Natural killer cell (primary cell): ENCODE results near the gene VAMP8. TPM values are rescaled to one million over a fixed set of nuclear protein-coding genes. Genes with fewer than 3 reads are reported as not detected.
A peak's percentile ranks its signal among the peaks of the same experiment; 100 is the strongest.

Experiments used
- ATAC-seq, 3 donors: fragments of 150-1000 bp in 2 of 3; fragments of 200-7000 bp in 1 of 3; cut with Tn5 transposase; 1 replicate in 1 of 3; 2 replicates in 2 of 3; pipeline ENCODE4 v1.10.0; 2021; ENCODE audit warnings: mild to moderate bottlenecking in 2 of 3, moderate library complexity in 2 of 3
- DNase-seq, 2 donors: peaks; one replicate each; pipeline versions ENCODE4 v3.0.0 to v3.0.0-alpha.2; 2013 to 2021; ENCODE audit warnings: mixed read lengths in 1 of 2
- H3K27ac ChIP-seq: one replicate; pipeline ENCODE4 v1.5.1; 2013; ENCODE audit warnings: mild to moderate bottlenecking, low read length
- H3K27me3 ChIP-seq: one replicate; pipeline ENCODE4 v1.6.1; 2013; ENCODE audit warnings: low read length; ENCODE audit not compliant: control insufficient read depth, insufficient read depth
- H3K36me3 ChIP-seq: one replicate; pipeline ENCODE4 v1.6.1; 2013; ENCODE audit warnings: low read length; ENCODE audit not compliant: control insufficient read depth, insufficient read depth
- H3K4me1 ChIP-seq: one replicate; pipeline ENCODE4 v1.6.1; 2013; ENCODE audit warnings: low read length; ENCODE audit not compliant: control insufficient read depth, insufficient read depth
- H3K4me3 ChIP-seq: one replicate; pipeline ENCODE4 v1.5.1; 2013; ENCODE audit warnings: low read length
- H3K9me3 ChIP-seq: one replicate; pipeline ENCODE4 v1.6.1; 2013; ENCODE audit warnings: low read length; ENCODE audit not compliant: control insufficient read depth, insufficient read depth
- H3K27ac Mint-ChIP-seq, 2 donors: one replicate each; pipeline ENCODE4 v1.8.0; 2022; ENCODE audit warnings: mild to moderate bottlenecking in 2 of 2, mixed read lengths in 2 of 2, moderate library complexity in 1 of 2
- H3K27me3 Mint-ChIP-seq, 2 donors: one replicate each; pipeline ENCODE4 v1.8.0; 2022; ENCODE audit warnings: low read depth in 2 of 2, mixed read lengths in 2 of 2
- H3K36me3 Mint-ChIP-seq: one replicate; pipeline ENCODE4 v1.8.0; 2022; ENCODE audit warnings: mixed read lengths
- H3K4me1 Mint-ChIP-seq, 2 donors: one replicate each; pipeline ENCODE4 v1.8.0; 2022; ENCODE audit warnings: mixed read lengths in 2 of 2
- H3K4me3 Mint-ChIP-seq: one replicate; pipeline ENCODE4 v1.8.0; 2022; ENCODE audit warnings: mild to moderate bottlenecking, moderate library complexity, mixed read lengths
- H3K9me3 Mint-ChIP-seq, 2 donors: one replicate each; pipeline ENCODE4 v1.8.0; 2022; ENCODE audit warnings: mixed read lengths in 2 of 2
- WGBS: methylation state at CpG from one replicate; pipeline ENCODE4 v1.1.7; 2013; ENCODE audit warnings: missing lambda C conversion rate; ENCODE audit not compliant: insufficient coverage; 5-methylcytosine and 5-hydroxymethylcytosine counted together
- intact Hi-C: fragments of 100-400 bp; cut with micrococcal nuclease; formaldehyde crosslinking; loops from one replicate; pipeline ENCODE4 v1.14.2; 2022
- total RNA-seq, 4 donors: library from RNA; stranded (reverse); fragments of 120-200 nt in 1 of 4; gene quantifications; one replicate each; pipeline versions ENCODE4 v1.2.3 to v1.2.4, GENCODE V29; 2013 to 2022
- TF ChIP-seq, protein P1 (sequence below): fragments of 200-600 bp; IDR thresholded peaks from one replicate; pipeline ENCODE4 v1.8.0; 2022; ENCODE audit warnings: antibody characterized with exemption

The VAMP8 gene
- total RNA-seq, 3 donors from 2014 or later (not counting 1 experiment from before 2014, with no cell fraction given): 105 to 116 (median 111) TPM

GRCh38 chr2:85561280-85562212, 15.8 kb upstream of the VAMP8 start, which contains the start of gene GGCX:
GGCX (minus strand) TSS chr2:85561493; CDS start chr2:85561428, 65 bp downstream.
- no peaks in the 10 kb centered on the region for H3K27me3 Mint-ChIP-seq
- peak within 1 kb of the TSS; percentile 95 for H3K4me3 Mint-ChIP-seq
- DNase-seq: peak; percentile 86 to 97
- Histone ChIP-seq H3K36me3 (peaks cover under 1% of the 10 kb centered on the region), H3K27ac (peak within 1 kb of the TSS; percentile 71), H3K27me3 (no peaks in the 10 kb centered on the region), H3K9me3 (no peaks in the 10 kb centered on the region), H3K4me1 (peaks cover 17% of the 10 kb centered on the region), H3K4me3 (peak within 1 kb of the TSS; percentile 67)
- TF ChIP-seq, protein P1, sequence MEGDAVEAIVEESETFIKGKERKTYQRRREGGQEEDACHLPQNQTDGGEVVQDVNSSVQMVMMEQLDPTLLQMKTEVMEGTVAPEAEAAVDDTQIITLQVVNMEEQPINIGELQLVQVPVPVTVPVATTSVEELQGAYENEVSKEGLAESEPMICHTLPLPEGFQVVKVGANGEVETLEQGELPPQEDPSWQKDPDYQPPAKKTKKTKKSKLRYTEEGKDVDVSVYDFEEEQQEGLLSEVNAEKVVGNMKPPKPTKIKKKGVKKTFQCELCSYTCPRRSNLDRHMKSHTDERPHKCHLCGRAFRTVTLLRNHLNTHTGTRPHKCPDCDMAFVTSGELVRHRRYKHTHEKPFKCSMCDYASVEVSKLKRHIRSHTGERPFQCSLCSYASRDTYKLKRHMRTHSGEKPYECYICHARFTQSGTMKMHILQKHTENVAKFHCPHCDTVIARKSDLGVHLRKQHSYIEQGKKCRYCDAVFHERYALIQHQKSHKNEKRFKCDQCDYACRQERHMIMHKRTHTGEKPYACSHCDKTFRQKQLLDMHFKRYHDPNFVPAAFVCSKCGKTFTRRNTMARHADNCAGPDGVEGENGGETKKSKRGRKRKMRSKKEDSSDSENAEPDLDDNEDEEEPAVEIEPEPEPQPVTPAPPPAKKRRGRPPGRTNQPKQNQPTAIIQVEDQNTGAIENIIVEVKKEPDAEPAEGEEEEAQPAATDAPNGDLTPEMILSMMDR: no peak
- intact Hi-C loops: loop anchor here (1.0 to 5.0 kb wide), 4 partner anchors 41 to 233 kb away; partner anchors contain the start of genes C2orf68, ELMOD3, RETSAT and TMEM150A
- ATAC-seq: peak; percentile 95 to 98 (median 95)
- peaks cover 19 to 24% of the 10 kb centered on the region in 2 donors for H3K4me1 Mint-ChIP-seq
- 3% methylated on average over 63 of the region's 64 CpGs for WGBS
- H3K36me3 Mint-ChIP-seq: no peaks in the 10 kb centered on the region
- H3K9me3 Mint-ChIP-seq: no peaks in the 10 kb centered on the region
- H3K27ac Mint-ChIP-seq: peak within 1 kb of the TSS; percentile 91 to 95

GRCh38 chr2:85564144-85564563, 13.2 kb upstream of the VAMP8 start:
- Mint-ChIP-seq H3K27me3 (no peaks in the 10 kb centered on the region), H3K4me3 (peak overlapping the region; percentile 52), H3K27ac (no peak overlapping the region), H3K9me3 (no peaks in the 10 kb centered on the region), H3K36me3 (no peaks in the 10 kb centered on the region), H3K4me1 (peaks cover 18 to 19% of the 10 kb centered on the region in 2 donors)
- Histone ChIP-seq H3K27me3 (no peaks in the 10 kb centered on the region), H3K9me3 (no peaks in the 10 kb centered on the region), H3K36me3 (no peaks in the 10 kb centered on the region), H3K27ac (no peak overlapping the region), H3K4me1 (peaks cover 17% of the 10 kb centered on the region), H3K4me3 (no peak overlapping the region)
- 91% methylated on average over 5 of the region's 5 CpGs for WGBS
- no peak for ATAC-seq
- no peak for DNase-seq
- intact Hi-C loops: loop anchor here (5.0 kb wide), 1 partner anchor 38 kb away; the partner anchor contains the start of gene TMEM150A
- TF ChIP-seq, protein P1: no peak

DNA sequence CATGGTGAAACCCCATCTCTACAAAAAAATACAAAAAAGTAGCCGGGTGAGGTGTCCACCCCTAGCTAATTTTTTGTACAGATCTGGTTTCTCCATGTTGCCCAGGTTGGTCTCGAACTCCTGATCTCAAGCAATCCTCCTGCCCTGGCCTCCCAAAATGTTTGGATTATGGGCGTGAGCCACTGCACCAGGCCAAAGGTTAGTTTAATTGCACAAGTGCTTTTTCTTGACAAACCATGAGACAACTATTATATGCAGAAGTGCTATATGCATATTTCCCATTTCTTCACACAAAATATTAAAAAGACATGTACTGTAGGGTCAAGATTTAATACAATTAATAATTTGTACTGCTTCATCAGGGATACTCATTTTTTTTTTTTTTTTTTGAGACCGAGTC, 11.1 kb upstream of the VAMP8 start:
- H3K27ac Mint-ChIP-seq: no peak overlapping the region

More for the DNA sequence above, 11.1 kb upstream of the VAMP8 start:
- H3K4me1 ChIP-seq: peaks cover 7% of the 10 kb centered on the region
- DNase-seq (no peak), ATAC-seq (no peak)
- 97% methylated on average over 4 of the region's 4 CpGs for WGBS
- no peak overlapping the region for H3K27ac ChIP-seq
- Mint-ChIP-seq H3K4me1 (peaks cover 0 to 4% of the 10 kb centered on the region in 2 donors), H3K36me3 (no peaks in the 10 kb centered on the region), H3K4me3 (no peak overlapping the region), H3K9me3 (no peaks in the 10 kb centered on the region), H3K27me3 (peaks cover 6 to 15% of the 10 kb centered on the region in 2 donors)
- no peaks in the 10 kb centered on the region for H3K9me3 ChIP-seq
- no peaks in the 10 kb centered on the region for H3K27me3 ChIP-seq
- TF ChIP-seq, protein P1: no peak
- intact Hi-C loops: no loop called here
- H3K4me3 ChIP-seq: no peak overlapping the region
- no peaks in the 10 kb centered on the region for H3K36me3 ChIP-seq
